ENCODE measurements around the gene GTPBP2. TPM values are rescaled to one million over a fixed set of nuclear protein-coding genes. Genes with fewer than 3 reads are reported as not detected.

The GTPBP2 gene
- 10 to 100 TPM; 23.6 to 57.5 (median 29.8) TPM for total RNA-seq
- 10 to 100 TPM; 53.0 to 63.0 TPM for polyA plus RNA-seq

- Histone ChIP-seq H3K9me3 (no peaks in the 10 kb centered on the region), H3K4me1 (peaks cover 0 to 21% (median 4%) of the 10 kb centered on the region in 3 donors), H3K36me3 (peaks cover 0 to 16% (median 5%) of the 10 kb centered on the region in 3 donors), H3K27ac (peak within 1 kb of the TSS; percentile 87 to 97 (median 93)), H3K4me3 (peak within 1 kb of the TSS; percentile 51 to 97 (median 82)), H3K27me3 (no peaks in the 10 kb centered on the region)
- peak; percentile 95 to 99 (median 98) for DNase-seq
- intact Hi-C loops (cut with DNase I): no loop called here
- peak; percentile 85 to 93 (median 86) for ATAC-seq
- 0 to 1% methylated on average over 43 to 46 of the region's 46 CpGs for WGBS, 2 donors
- no peak for TF ChIP-seq CTCF (IDR thresholded peaks at IDR 0.05)
- FAIRE-seq: peak; percentile 20
Observed at GRCh38 chr6:43629104-43629504, at the start of gene GTPBP2. Gene GTPBP2 (minus strand): TSS chr6:43629264. CDS start chr6:43629162, 102 bp downstream.

- TF ChIP-seq CTCF (IDR thresholded peaks at IDR 0.05): no peak
- Histone ChIP-seq H3K27ac (no peak overlapping the region), H3K27me3 (no peaks in the 10 kb centered on the region), H3K4me3 (no peak overlapping the region), H3K9me3 (no peaks in the 10 kb centered on the region), H3K36me3 (peaks cover 4 to 40% (median 6%) of the 10 kb centered on the region in 3 donors), H3K4me1 (peaks cover 0 to 5% (median 4%) of the 10 kb centered on the region in 3 donors)
- 91 to 95% methylated on average over 7 of the region's 7 CpGs for WGBS, 2 donors
- DNase-seq (no peak), ATAC-seq (no peak), FAIRE-seq (no peak)
- intact Hi-C loops (cut with DNase I): no loop called here
Observed at GRCh38 chr6:43678341-43678740, 49.3 kb upstream of the GTPBP2 start.

GRCh38 chr6:43677759-43678158 lies 48.7 kb upstream of the GTPBP2 start:
- peaks cover 4 to 40% (median 6%) of the 10 kb centered on the region in 3 donors for H3K36me3 ChIP-seq
- DNase-seq (no peak), ATAC-seq (no peak), FAIRE-seq (no peak)
- no peak for TF ChIP-seq CTCF (IDR thresholded peaks at IDR 0.05)
- H3K9me3 ChIP-seq: no peaks in the 10 kb centered on the region
- no peaks in the 10 kb centered on the region for H3K27me3 ChIP-seq
- H3K27ac ChIP-seq: no peak overlapping the region
- peaks cover under 1 to 10% (median 4%) of the 10 kb centered on the region in 3 donors for H3K4me1 ChIP-seq
- WGBS, 2 donors: 75 to 81% methylated on average over 7 of the region's 7 CpGs
- intact Hi-C loops (cut with DNase I): no loop called here
- H3K4me3 ChIP-seq: no peak overlapping the region

- Histone ChIP-seq H3K4me1 (peaks cover 4 to 17% (median 7%) of the 10 kb centered on the region in 3 donors), H3K27me3 (no peaks in the 10 kb centered on the region), H3K9me3 (no peaks in the 10 kb centered on the region), H3K4me3 (no peak overlapping the region), H3K36me3 (peaks cover 4 to 40% (median 6%) of the 10 kb centered on the region in 3 donors), H3K27ac (no peak overlapping the region)
- 84 to 91% methylated on average over 7 of the region's 7 CpGs for WGBS, 2 donors
- ATAC-seq (no peak), DNase-seq (no peak), FAIRE-seq (no peak)
- TF ChIP-seq CTCF (IDR thresholded peaks at IDR 0.05): no peak
- intact Hi-C loops (cut with DNase I): no loop called here
Observed at GRCh38 chr6:43676962-43677606, 48.0 kb upstream of the GTPBP2 start.

GRCh38 chr6:43674921-43675320 lies 45.9 kb upstream of the GTPBP2 start:
- 95% methylated on average over 8 of the region's 8 CpGs for WGBS, 2 donors
- Histone ChIP-seq H3K27me3 (no peaks in the 10 kb centered on the region), H3K27ac (no peak overlapping the region), H3K36me3 (peaks cover 4 to 34% (median 6%) of the 10 kb centered on the region in 3 donors), H3K9me3 (no peaks in the 10 kb centered on the region), H3K4me3 (no peak overlapping the region), H3K4me1 (peaks cover 4 to 19% (median 11%) of the 10 kb centered on the region in 3 donors)
- intact Hi-C loops (cut with DNase I): no loop called here
- no peak for DNase-seq
- ATAC-seq: no peak
- no peak for TF ChIP-seq CTCF (IDR thresholded peaks at IDR 0.05)
- FAIRE-seq: no peak
